Fibroblast of pulmonary artery (primary cell): ENCODE data around the gene IRAK2.

Experiments used
- DNase-seq: peaks from one replicate; pipeline ENCODE4 v3.0.0-alpha.2; 2010; ENCODE audit warnings: low read depth
- H3K4me3 ChIP-seq: replicated peaks from 2 replicates; pipeline ENCODE4 v1.5.1; 2011; ENCODE audit warnings: low read depth, mild to moderate bottlenecking, control low read depth, low read length, moderate library complexity
- CTCF ChIP-seq: IDR thresholded peaks from 2 replicates; pipeline ENCODE4 v1.5.1; 2011; ENCODE audit warnings: mild to moderate bottlenecking, control low read depth, low read length, inconsistent platforms; ENCODE audit errors: missing control alignments

IRAK2 gene

GRCh38 chr3:10285272-10286132 is 120.8 kb downstream of the IRAK2 start:
- no peak for DNase-seq
- H3K4me3 ChIP-seq, result no peak overlapping the region
- TF ChIP-seq CTCF, result no peak

- DNase-seq, result no peak
- TF ChIP-seq CTCF, result no peak
- H3K4me3 ChIP-seq, result no peak overlapping the region
Observed at GRCh38 chr3:10286133-10286524, 121.4 kb downstream of the IRAK2 start.

- H3K4me3 ChIP-seq, result no peak overlapping the region
- TF ChIP-seq CTCF, result peak; percentile 49
- DNase-seq, result peak; percentile 83
Observed at GRCh38 chr3:10286596-10287295, 122.0 kb downstream of the IRAK2 start.

GRCh38 chr3:10287936-10288574 is 123.3 kb downstream of the IRAK2 start:
- DNase-seq, result no peak
- no peak overlapping the region for H3K4me3 ChIP-seq
- TF ChIP-seq CTCF, result no peak

- H3K4me3 ChIP-seq, result no peak overlapping the region
- DNase-seq, result no peak
- TF ChIP-seq CTCF, result no peak
Observed at GRCh38 chr3:10288575-10288960, 123.8 kb downstream of the IRAK2 start.

GRCh38 chr3:10289077-10289476 is 124.4 kb downstream of the IRAK2 start:
- no peak overlapping the region for H3K4me3 ChIP-seq
- TF ChIP-seq CTCF, result no peak
- DNase-seq, result no peak
